H1 (cell line): ENCODE measurements around the gene RIN3. TPM values are rescaled to one million over a fixed set of nuclear protein-coding genes. Genes with fewer than 3 reads are reported as not detected.

Experiments
- CTCF ChIA-PET: fragments of 300-600 bp; sonication (Branson Sonifier 250); formaldehyde crosslinking; loops from one replicate; lab custom pipeline; 2021; ENCODE audit not compliant: partially characterized antibody; lab: Charles Lee
- POLR2A ChIA-PET: fragments of 300-600 bp; sonication (Branson Sonifier 250); formaldehyde crosslinking; loops from one replicate; lab custom pipeline; 2021; ENCODE audit warnings: inconsistent platforms; ENCODE audit not compliant: partially characterized antibody; lab: Charles Lee
- DNase-seq, 2 experiments: peaks; one replicate each; pipeline versions ENCODE4 v3.0.0 to v3.0.0-alpha.2; 2010 to 2022; ENCODE audit warnings: low spot score in 2 of 2, low read depth in 1 of 2, mixed read lengths in 1 of 2
- FAIRE-seq: peaks from 2 replicates; lab custom pipeline; 2011; peaks lifted over from hg19 to GRCh38; lab: Jason Lieb, UNC
- H2AFZ ChIP-seq: 2 replicates; pipeline ENCODE4 v1.8.1; 2012; ENCODE audit warnings: low read length, inconsistent platforms
- H2AK5ac ChIP-seq: 2 replicates; pipeline ENCODE4 v1.6.1; 2013; ENCODE audit warnings: low read depth, low read length
- H2BK120ac ChIP-seq: replicated peaks from 2 replicates; pipeline ENCODE3; 2013; ENCODE audit warnings: low read depth, low read length, inconsistent platforms
- H2BK12ac ChIP-seq: 2 replicates; pipeline ENCODE4 v1.6.1; 2013; ENCODE audit warnings: low read depth, low read length
- H2BK15ac ChIP-seq: 2 replicates; pipeline ENCODE4 v1.6.1; 2013; ENCODE audit warnings: low read length
- H2BK20ac ChIP-seq: 2 replicates; pipeline ENCODE4 v1.6.1; 2013; ENCODE audit warnings: low read length
- H2BK5ac ChIP-seq: 2 replicates; pipeline ENCODE4 v1.6.1; 2013; ENCODE audit warnings: low read depth, low read length
- H3K14ac ChIP-seq: 2 replicates; pipeline ENCODE4 v1.6.1; 2013; ENCODE audit warnings: inconsistent platforms; ENCODE audit not compliant: insufficient read length
- H3K18ac ChIP-seq: 2 replicates; pipeline ENCODE4 v1.6.1; 2013; ENCODE audit warnings: low read length; ENCODE audit errors: extremely low read depth
- H3K23ac ChIP-seq: 2 replicates; pipeline ENCODE4 v1.6.1; 2013; ENCODE audit warnings: inconsistent platforms; ENCODE audit not compliant: insufficient read length
- H3K23me2 ChIP-seq: 2 replicates; pipeline ENCODE4 v1.6.1; 2013; ENCODE audit warnings: low read depth, low read length
- H3K27ac ChIP-seq: 2 replicates; pipeline ENCODE4 v1.6.1; 2011; ENCODE audit warnings: low read depth, low read length, inconsistent platforms
- H3K27me3 ChIP-seq, 4 experiments: replicated peaks in 1 of 4; 1 replicate in 1 of 4; 2 replicates in 3 of 4; pipeline versions ENCODE4 v1.6.1 to v1.8.1; 2011 to 2013; ENCODE audit warnings: low read length in 3 of 4, mild to moderate bottlenecking in 3 of 4, inconsistent platforms in 2 of 4, mixed read lengths in 2 of 4, moderate library complexity in 1 of 4; ENCODE audit not compliant: control insufficient read depth in 3 of 4, insufficient read depth in 3 of 4; ENCODE audit errors: extremely low read depth in 1 of 4
- H3K36me3 ChIP-seq, 4 experiments: 2 replicates each; pipeline versions ENCODE4 v1.6.1 to v1.8.1; 2011 to 2013; ENCODE audit warnings: mild to moderate bottlenecking in 4 of 4, low read length in 3 of 4, moderate library complexity in 2 of 4, control low read depth in 1 of 4, inconsistent platforms in 1 of 4; ENCODE audit not compliant: insufficient read depth in 4 of 4, control insufficient read depth in 2 of 4
- H3K4ac ChIP-seq: replicated peaks from 2 replicates; pipeline ENCODE3; 2013; ENCODE audit warnings: low read length, low read depth, mixed read lengths, inconsistent platforms; ENCODE audit not compliant: insufficient read length
- H3K4me1 ChIP-seq, 4 experiments: replicated peaks in 1 of 4; 1 replicate in 1 of 4; 2 replicates in 3 of 4; pipeline versions ENCODE4 v1.6.1 to v1.8.1; 2011 to 2013; ENCODE audit warnings: low read length in 3 of 4, inconsistent platforms in 2 of 4, mixed read lengths in 1 of 4; ENCODE audit not compliant: insufficient read depth in 4 of 4, control insufficient read depth in 3 of 4
- H3K4me2 ChIP-seq, 2 experiments: 2 replicates each; pipeline versions ENCODE4 v1.6.1 to v1.8.1; 2011 to 2013; ENCODE audit warnings: low read depth in 2 of 2, low read length in 2 of 2, control low read depth in 1 of 2, inconsistent platforms in 1 of 2, mild to moderate bottlenecking in 1 of 2; ENCODE audit not compliant: insufficient read depth in 1 of 2
- H3K4me3 ChIP-seq, 4 experiments: fragments of 200-600, 300-600 bp in 1 of 4; sonication (generic), shearing (Covaris generic), sonication (Bioruptor Twin) in 1 of 4; 2 replicates each; pipeline versions ENCODE4 v1.5.1 to v1.8.1; 2011 to 2016; ENCODE audit warnings: low read length in 4 of 4, low read depth in 3 of 4, control low read depth in 2 of 4, inconsistent platforms in 2 of 4, mild to moderate bottlenecking in 2 of 4, mixed read lengths in 1 of 4, moderate library complexity in 1 of 4; ENCODE audit not compliant: insufficient read depth in 2 of 4; ENCODE audit errors: extremely low read depth in 1 of 4
- H3K56ac ChIP-seq: replicated peaks from 2 replicates; pipeline ENCODE3; 2013; ENCODE audit warnings: low read depth, mild to moderate bottlenecking, mixed read lengths, low read length, inconsistent platforms; ENCODE audit not compliant: insufficient read length
- H3K79me1 ChIP-seq: 2 replicates; pipeline ENCODE4 v1.6.1; 2013; ENCODE audit warnings: low read depth, low read length, control low read depth
- H3K79me2 ChIP-seq, 2 experiments: 2 replicates each; pipeline versions ENCODE4 v1.6.1 to v1.8.1; 2012 to 2013; ENCODE audit warnings: low read length in 2 of 2, mild to moderate bottlenecking in 2 of 2, inconsistent platforms in 1 of 2; ENCODE audit not compliant: insufficient read depth in 2 of 2, control insufficient read depth in 1 of 2
- H3K9ac ChIP-seq, 4 experiments: replicated peaks in 1 of 4; 1 replicate in 1 of 4; 2 replicates in 3 of 4; pipeline versions ENCODE4 v1.6.1 to v1.8.1; 2011 to 2013; ENCODE audit warnings: low read depth in 3 of 4, low read length in 3 of 4, control low read depth in 2 of 4, mild to moderate bottlenecking in 2 of 4, moderate library complexity in 2 of 4, inconsistent platforms in 1 of 4; ENCODE audit errors: extremely low read depth in 1 of 4
- H3K9me3 ChIP-seq, 2 experiments: 2 replicates each; pipeline versions ENCODE4 v1.6.1 to v1.8.1; 2012 to 2013; ENCODE audit warnings: mild to moderate bottlenecking in 2 of 2, moderate library complexity in 2 of 2, control low read depth in 1 of 2, inconsistent platforms in 1 of 2, low read depth in 1 of 2, low read length in 1 of 2, mixed read lengths in 1 of 2; ENCODE audit not compliant: insufficient read depth in 2 of 2
- H4K20me1 ChIP-seq, 2 experiments: replicated peaks in 1 of 2; 2 replicates each; pipeline versions ENCODE3 to v1.8.1; 2011 to 2013; ENCODE audit warnings: inconsistent platforms in 2 of 2, low read length in 2 of 2, mild to moderate bottlenecking in 1 of 2; ENCODE audit not compliant: insufficient read depth in 2 of 2, control insufficient read depth in 1 of 2
- H4K5ac ChIP-seq: 2 replicates; pipeline ENCODE4 v1.6.1; 2013; ENCODE audit warnings: low read length, low read depth, mixed read lengths, inconsistent platforms; ENCODE audit not compliant: insufficient read length
- H4K8ac ChIP-seq: 2 replicates; pipeline ENCODE4 v1.8.0; 2013; ENCODE audit warnings: mild to moderate bottlenecking, moderate library complexity, low read length, inconsistent platforms; ENCODE audit not compliant: insufficient read depth; ENCODE audit errors: extremely low read depth
- H4K91ac ChIP-seq: replicated peaks from 2 replicates; pipeline ENCODE3; 2013; ENCODE audit warnings: low read length, mixed read lengths, inconsistent platforms; ENCODE audit not compliant: insufficient read length
- POU5F1 ChIP-seq: IDR thresholded peaks from 2 replicates; pipeline ENCODE4 v1.6.1; 2011; ENCODE audit warnings: low read depth, mild to moderate bottlenecking, low read length, moderate library complexity
- WGBS, 2 experiments: shearing (Covaris generic) in 1 of 2; methylation state at CpG; one replicate each; pipeline versions ENCODE4 v1.1.6 to v1.1.7; 2013 to 2015; ENCODE audit warnings: low lambda C conversion rate in 2 of 2, mixed read lengths in 2 of 2, inconsistent platforms in 1 of 2, low coverage in 1 of 2, missing lambda C conversion rate in 1 of 2; ENCODE audit not compliant: insufficient replicate concordance in 2 of 2, insufficient coverage in 1 of 2, insufficient read length in 1 of 2; ENCODE audit errors: extremely low coverage in 1 of 2, missing lambda C conversion rate in 1 of 2; 5-methylcytosine and 5-hydroxymethylcytosine counted together
- polyA plus RNA-seq, 7 experiments: library from polyadenylated mRNA; depleted of rRNA in 3 of 7; stranded (reverse) in 5 of 7; unstranded in 2 of 7; fragments of >200 nt in 5 of 7; fragments of 200-250 nt in 2 of 7; gene quantifications; 1 replicate in 5 of 7; 2 replicates in 1 of 7; 4 replicates in 1 of 7; pipeline versions ENCODE4 v1.2.1 to v1.2.3, GENCODE V29; 2011 to 2013; ENCODE audit warnings: missing spikeins in 2 of 7, mixed read lengths in 2 of 7
- total RNA-seq: library from RNA; stranded (reverse); fragmentation: NEBNext Ultra II Directional; extraction: Animal tissue kit (Norgen Biotek cat#: 25700); gene quantifications from 2 replicates; pipeline ENCODE4 v1.2.1, GENCODE V29; 2021

Gene RIN3
- total and polyA plus RNA-seq, 2 of the 8 experiments (the other 6 are each of a cell fraction or from before 2014, with no cell fraction given) = 0.59 to 1.5 TPM

DNA sequence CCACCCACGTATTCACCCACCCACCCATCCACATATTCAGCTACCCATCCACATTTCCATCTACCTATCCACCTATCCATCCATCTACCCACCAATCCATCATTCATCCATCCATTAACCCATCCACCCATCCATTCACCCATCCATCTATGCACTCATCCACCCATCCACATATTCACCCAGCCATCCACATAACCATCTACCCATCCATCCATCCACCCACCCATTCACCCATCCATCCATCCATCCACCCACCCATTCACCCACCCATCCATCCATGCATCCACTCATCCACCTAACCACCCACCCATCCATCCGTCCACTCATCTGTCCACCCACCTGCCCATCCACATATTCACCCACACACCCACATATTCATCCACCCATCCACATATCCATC is 164.4 kb downstream of the RIN3 start:
- Histone ChIP-seq H2BK120ac (no peak overlapping the region), H2BK5ac (no peak overlapping the region), H4K20me1 (peaks cover 0 to 4% of the 10 kb centered on the region in 2 experiments), H3K79me2 (no peaks in the 10 kb centered on the region), H2BK20ac (no peak overlapping the region), H2AK5ac (no peak overlapping the region), H3K4me3 (no peak overlapping the region), H3K9me3 (no peaks in the 10 kb centered on the region), H3K4me2 (no peak overlapping the region), H3K36me3 (no peaks in the 10 kb centered on the region), H3K14ac (no peak overlapping the region), H3K9ac (no peak overlapping the region), H2AFZ (no peak overlapping the region), H3K4me1 (no peaks in the 10 kb centered on the region; a peak in 1 of 7 replicates), H4K5ac (no peak overlapping the region), H3K18ac (no peak overlapping the region), H3K56ac (no peak overlapping the region), H4K91ac (no peak overlapping the region), H3K23me2 (peaks cover 11% of the 10 kb centered on the region; the same call in 1 of the 2 replicates), H2BK12ac (no peak overlapping the region), H4K8ac (no peak overlapping the region), H2BK15ac (no peak overlapping the region), H3K27ac (no peak overlapping the region), H3K27me3 (no peaks in the 10 kb centered on the region), H3K79me1 (no peaks in the 10 kb centered on the region), H3K23ac (no peak overlapping the region), H3K4ac (no peak overlapping the region)
- CTCF ChIA-PET = interaction anchor here (0.7 to 1.5 kb wide), 2 partner anchors 22 to 42 kb away, joined by 3 read pairs; no protein-coding TSS in a partner anchor
- no peak for DNase-seq
- no peak for TF ChIP-seq POU5F1
- FAIRE-seq = no peak
- 100% methylated on average over 2 of the region's 2 CpGs; no CpG with 5 or more reads in 1 of the 2 experiments for WGBS, 2 experiments
- POLR2A ChIA-PET = no interaction called here
